Measurements from ENCODE around the gene PGLYRP2. TPM values are rescaled to one million over a fixed set of nuclear protein-coding genes. Genes with fewer than 3 reads are reported as not detected.

Gene PGLYRP2
- total and polyA plus RNA-seq, 2 of the 13 experiments (the other 11 are each of a cell fraction or from before 2014, with no cell fraction given): 0.04 to 1.0 TPM

- TF ChIP-seq PITX1 (CRISPR knock-in tag; IDR thresholded peaks at IDR 0.05) (peak; percentile 92), XBP1 (CRISPR knock-in tag; IDR thresholded peaks at IDR 0.05) (no peak), PTBP1 (IDR thresholded peaks at IDR 0.05; ENCODE audit: low read depth, low read length, poor library complexity, severe bottlenecking) (no peak), ELF1 (CRISPR knock-in tag; IDR thresholded peaks at IDR 0.05) (no peak), ZNF432 (CRISPR knock-in tag; IDR thresholded peaks at IDR 0.05; ENCODE audit: borderline replicate concordance) (no peak), ZNF138 (CRISPR knock-in tag; IDR thresholded peaks at IDR 0.05; ENCODE audit: low read depth) (no peak), REL (CRISPR knock-in tag; conservative IDR thresholded peaks at IDR 0.05) (no peak), ZNF710 (CRISPR knock-in tag; IDR thresholded peaks at IDR 0.05; ENCODE audit: borderline replicate concordance) (no peak), ZNF136 (CRISPR knock-in tag; IDR thresholded peaks at IDR 0.05; ENCODE audit: low read depth) (no peak), MBNL3 (CRISPR knock-in tag; conservative IDR thresholded peaks at IDR 0.05) (no peak), ZNF816 (CRISPR knock-in tag; IDR thresholded peaks at IDR 0.05; ENCODE audit: borderline replicate concordance) (no peak), PAX8 (CRISPR knock-in tag; IDR thresholded peaks at IDR 0.05; ENCODE audit: borderline replicate concordance) (no peak), TFE3 (CRISPR knock-in tag; IDR thresholded peaks at IDR 0.05) (no peak), EHMT2 (IDR thresholded peaks at IDR 0.05; ENCODE audit: borderline replicate concordance, low read depth, low read length) (no peak), THAP11 (CRISPR knock-in tag; IDR thresholded peaks at IDR 0.05) (no peak), HES4 (CRISPR knock-in tag; IDR thresholded peaks at IDR 0.05; ENCODE audit: borderline replicate concordance) (no peak), HDAC6 (IDR thresholded peaks at IDR 0.05; ENCODE audit: low read depth, low read length) (no peak), ZNF530 (CRISPR knock-in tag; IDR thresholded peaks at IDR 0.05; ENCODE audit: low read depth) (no peak), SRY (CRISPR knock-in tag; IDR thresholded peaks at IDR 0.05) (no peak), POLR2G (IDR thresholded peaks at IDR 0.05; ENCODE audit: low read depth, low read length) (no peak), ZNF788 (CRISPR knock-in tag; IDR thresholded peaks at IDR 0.05; ENCODE audit: borderline replicate concordance) (no peak), ETV5 (CRISPR knock-in tag; IDR thresholded peaks at IDR 0.05; ENCODE audit: borderline replicate concordance) (no peak), TAF15 (IDR thresholded peaks at IDR 0.05; ENCODE audit: low read depth, low read length, poor library complexity, severe bottlenecking) (no peak), ZNF570 (CRISPR knock-in tag; IDR thresholded peaks at IDR 0.05; ENCODE audit: borderline replicate concordance) (no peak), ZNF839 (CRISPR knock-in tag; IDR thresholded peaks at IDR 0.05; ENCODE audit: borderline replicate concordance) (no peak), ZSCAN9 (CRISPR knock-in tag; IDR thresholded peaks at IDR 0.05; ENCODE audit: borderline replicate concordance) (no peak), ZFP36L2 (CRISPR knock-in tag; IDR thresholded peaks at IDR 0.05) (no peak), ZKSCAN1 (IDR thresholded peaks at IDR 0.05; ENCODE audit: low read length) (no peak), ZNF382 (CRISPR knock-in tag; IDR thresholded peaks at IDR 0.05; ENCODE audit: borderline replicate concordance) (no peak)
Measured at GRCh38 chr19:15468675-15469512, 10.4 kb downstream of the PGLYRP2 start (continued).
